ENCODE measurements around the gene AHSG. TPM values are rescaled to one million over a fixed set of nuclear protein-coding genes. Genes with fewer than 3 reads are reported as not detected.

AHSG gene
- total RNA-seq, 2 experiments from 2014 or later = not detected

DNA sequence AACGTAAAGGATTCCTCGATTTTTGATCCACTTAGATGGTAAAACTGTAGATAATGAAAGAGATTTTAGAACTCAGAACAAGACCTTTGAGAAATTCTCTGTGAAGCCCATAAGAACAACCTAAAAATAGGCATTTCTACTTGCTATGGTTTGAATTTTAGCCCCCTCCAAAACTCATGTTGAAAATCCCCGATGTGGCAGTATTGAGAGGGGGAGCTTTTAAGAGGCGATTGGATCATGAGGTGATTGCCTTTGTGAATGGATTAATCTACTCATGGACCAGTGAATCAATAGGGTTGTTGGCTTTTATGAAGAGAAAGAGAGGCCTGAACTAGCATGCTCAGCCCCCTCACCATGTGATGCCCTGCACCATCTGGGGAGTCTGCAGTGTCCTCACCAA, 20.2 kb upstream of the AHSG start:
- H3K4me3 ChIP-seq (ENCODE audit: low read length) = no peak overlapping the region
- H3K27ac ChIP-seq (ENCODE audit: low read depth in 1 of 2, low read length in 2 of 2) = no peak overlapping the region
- no peak for ATAC-seq (ENCODE audit: poor library complexity)
- H3K9me3 ChIP-seq (ENCODE audit: control insufficient read depth in 1 of 2, insufficient read depth in 1 of 2, low read length in 2 of 2) = no peaks in the 10 kb centered on the region
- no peaks in the 10 kb centered on the region for H3K36me3 ChIP-seq (ENCODE audit: insufficient read depth, low read length)
- POLR2A ChIA-PET = no interaction called here
- H3K27ac Mint-ChIP-seq = no peak overlapping the region
- no peak overlapping the region for H3K4me3 Mint-ChIP-seq
- CTCF ChIA-PET = interaction anchor here (1.8 kb wide), 1 partner anchor 25 kb away, joined by 4 read pairs; no protein-coding TSS in a partner anchor
- intact Hi-C loops (cut with DNase I, micrococcal nuclease) = no loop called here
- no peaks in the 10 kb centered on the region for H3K36me3 Mint-ChIP-seq (ENCODE audit: low read depth)
- peaks cover 7% of the 10 kb centered on the region for H3K4me1 Mint-ChIP-seq (ENCODE audit: low read depth)
- no peak for DNase-seq
- H3K27me3 Mint-ChIP-seq = no peaks in the 10 kb centered on the region
- TF ChIP-seq, protein P1, sequence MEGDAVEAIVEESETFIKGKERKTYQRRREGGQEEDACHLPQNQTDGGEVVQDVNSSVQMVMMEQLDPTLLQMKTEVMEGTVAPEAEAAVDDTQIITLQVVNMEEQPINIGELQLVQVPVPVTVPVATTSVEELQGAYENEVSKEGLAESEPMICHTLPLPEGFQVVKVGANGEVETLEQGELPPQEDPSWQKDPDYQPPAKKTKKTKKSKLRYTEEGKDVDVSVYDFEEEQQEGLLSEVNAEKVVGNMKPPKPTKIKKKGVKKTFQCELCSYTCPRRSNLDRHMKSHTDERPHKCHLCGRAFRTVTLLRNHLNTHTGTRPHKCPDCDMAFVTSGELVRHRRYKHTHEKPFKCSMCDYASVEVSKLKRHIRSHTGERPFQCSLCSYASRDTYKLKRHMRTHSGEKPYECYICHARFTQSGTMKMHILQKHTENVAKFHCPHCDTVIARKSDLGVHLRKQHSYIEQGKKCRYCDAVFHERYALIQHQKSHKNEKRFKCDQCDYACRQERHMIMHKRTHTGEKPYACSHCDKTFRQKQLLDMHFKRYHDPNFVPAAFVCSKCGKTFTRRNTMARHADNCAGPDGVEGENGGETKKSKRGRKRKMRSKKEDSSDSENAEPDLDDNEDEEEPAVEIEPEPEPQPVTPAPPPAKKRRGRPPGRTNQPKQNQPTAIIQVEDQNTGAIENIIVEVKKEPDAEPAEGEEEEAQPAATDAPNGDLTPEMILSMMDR (IDR thresholded peaks at IDR 0.05) = no peak
- H3K4me1 ChIP-seq (ENCODE audit: insufficient read depth, low read length) = peaks cover 4% of the 10 kb centered on the region
- no peaks in the 10 kb centered on the region for H3K27me3 ChIP-seq (ENCODE audit: control insufficient read depth in 1 of 2, insufficient read depth in 2 of 2, low read length in 2 of 2)
- H3K9me3 Mint-ChIP-seq = no peaks in the 10 kb centered on the region

DNA sequence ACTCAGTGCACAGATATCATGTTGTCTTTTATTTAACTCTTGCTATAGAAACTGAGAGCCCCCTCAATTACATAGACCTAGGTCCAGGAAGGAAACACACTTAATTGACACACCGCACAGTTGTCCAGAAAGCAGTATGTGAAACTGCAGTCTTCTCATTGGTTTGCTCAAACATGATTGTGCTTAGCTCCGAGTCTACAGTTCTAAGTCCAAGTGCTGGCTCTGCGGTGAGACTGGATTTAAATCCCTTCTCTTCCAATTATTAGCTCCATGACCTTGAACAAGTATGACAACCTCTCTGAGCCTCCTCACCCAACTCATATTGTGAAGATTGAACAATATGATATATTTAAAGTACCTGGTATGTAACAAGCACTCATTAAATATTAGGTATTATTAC, 19.0 kb upstream of the AHSG start:
- intact Hi-C loops (cut with DNase I, micrococcal nuclease) = no loop called here
- CTCF ChIA-PET = no interaction called here
- Histone ChIP-seq H3K4me1 (ENCODE audit: insufficient read depth, low read length) (peaks cover 4% of the 10 kb centered on the region), H3K4me3 (ENCODE audit: low read length) (no peak overlapping the region), H3K27ac (ENCODE audit: low read depth in 1 of 2, low read length in 2 of 2) (no peak overlapping the region), H3K27me3 (ENCODE audit: control insufficient read depth in 1 of 2, insufficient read depth in 2 of 2, low read length in 2 of 2) (no peaks in the 10 kb centered on the region), H3K36me3 (ENCODE audit: insufficient read depth, low read length) (no peaks in the 10 kb centered on the region), H3K9me3 (ENCODE audit: control insufficient read depth in 1 of 2, insufficient read depth in 1 of 2, low read length in 2 of 2) (no peaks in the 10 kb centered on the region)
- Mint-ChIP-seq H3K27ac (no peak overlapping the region), H3K4me3 (no peak overlapping the region), H3K9me3 (no peaks in the 10 kb centered on the region), H3K36me3 (ENCODE audit: low read depth) (no peaks in the 10 kb centered on the region), H3K4me1 (ENCODE audit: low read depth) (peaks cover 7% of the 10 kb centered on the region), H3K27me3 (no peaks in the 10 kb centered on the region)
- TF ChIP-seq, protein P1 (IDR thresholded peaks at IDR 0.05) = no peak
- POLR2A ChIA-PET = no interaction called here
- ATAC-seq (ENCODE audit: poor library complexity) (no peak), DNase-seq (no peak)

DNA sequence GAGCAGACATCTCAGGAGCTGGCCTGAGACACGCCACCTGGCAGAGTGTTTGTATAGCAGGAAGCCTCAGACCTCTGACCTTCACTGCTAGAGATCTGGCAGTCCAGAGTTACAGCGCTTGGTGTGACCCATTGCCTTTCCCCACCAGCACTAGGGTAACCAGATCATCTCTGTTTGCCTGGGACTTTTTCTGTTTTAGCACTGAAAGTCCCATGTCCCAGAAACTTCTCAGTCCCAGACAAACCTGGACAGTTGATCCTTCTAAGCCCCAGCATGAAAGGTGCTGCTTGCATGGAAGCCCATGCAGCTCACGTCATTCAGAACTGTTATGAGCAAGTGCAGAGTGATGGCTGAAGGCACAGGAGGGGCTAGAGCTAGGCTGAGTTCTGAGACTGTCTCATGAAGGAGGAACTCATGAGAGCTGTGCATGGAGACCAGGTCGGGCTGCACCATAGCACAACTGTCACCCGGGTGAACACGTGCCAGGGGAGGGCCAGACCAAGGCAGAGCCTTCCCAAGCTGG, 18.2 kb upstream of the AHSG start:
- Histone ChIP-seq H3K27me3 (ENCODE audit: control insufficient read depth in 1 of 2, insufficient read depth in 2 of 2, low read length in 2 of 2) (no peaks in the 10 kb centered on the region), H3K4me1 (ENCODE audit: insufficient read depth, low read length) (peaks cover 2% of the 10 kb centered on the region), H3K36me3 (ENCODE audit: insufficient read depth, low read length) (no peaks in the 10 kb centered on the region), H3K27ac (ENCODE audit: low read depth in 1 of 2, low read length in 2 of 2) (no peak overlapping the region), H3K4me3 (ENCODE audit: low read length) (no peak overlapping the region), H3K9me3 (ENCODE audit: control insufficient read depth in 1 of 2, insufficient read depth in 1 of 2, low read length in 2 of 2) (no peaks in the 10 kb centered on the region)
- no peaks in the 10 kb centered on the region for H3K9me3 Mint-ChIP-seq
- no peaks in the 10 kb centered on the region for H3K27me3 Mint-ChIP-seq
- no peak for DNase-seq
- TF ChIP-seq, protein P1 (IDR thresholded peaks at IDR 0.05) = no peak
- no peaks in the 10 kb centered on the region for H3K36me3 Mint-ChIP-seq (ENCODE audit: low read depth)
- H3K27ac Mint-ChIP-seq = no peak overlapping the region
- no peak overlapping the region for H3K4me3 Mint-ChIP-seq
- ChIA-PET CTCF (no interaction called here), POLR2A (no interaction called here)
- intact Hi-C loops (cut with DNase I, micrococcal nuclease) = no loop called here
- ATAC-seq (ENCODE audit: poor library complexity) = no peak
- H3K4me1 Mint-ChIP-seq (ENCODE audit: low read depth) = peaks cover 7% of the 10 kb centered on the region

Measured in CD4-positive, alpha-beta T cell (primary cell).